Bronchial epithelial cell (primary cell): ENCODE data around the gene GIT2. TPM values are rescaled to one million over a fixed set of nuclear protein-coding genes. Genes with fewer than 3 reads are reported as not detected.

ENCODE experiments used
- DNase-seq: peaks from one replicate; pipeline ENCODE4 v3.0.0-alpha.2; 2010; ENCODE audit warnings: low read depth
- FAIRE-seq: peaks from 2 replicates; lab custom pipeline; 2011; peaks lifted over from hg19 to GRCh38; lab: Jason Lieb, UNC
- H3K27me3 ChIP-seq: 2 replicates; pipeline ENCODE4 v1.5.1; 2011; ENCODE audit warnings: low read length; ENCODE audit not compliant: control insufficient read depth, insufficient read depth
- H3K36me3 ChIP-seq: 2 replicates; pipeline ENCODE4 v1.5.1; 2011; ENCODE audit warnings: low read length; ENCODE audit not compliant: control insufficient read depth, insufficient read depth
- H3K4me3 ChIP-seq: 2 replicates; pipeline ENCODE4 v1.5.1; 2011; ENCODE audit warnings: mild to moderate bottlenecking, low read depth, low read length, control low read depth
- total RNA-seq: library from RNA; depleted of rRNA; stranded (reverse); fragments of >200 nt; gene quantifications from 2 replicates; pipeline ENCODE4 v1.2.1, GENCODE V29; 2014
- TF ChIP-seq, protein P1 (sequence below): IDR thresholded peaks from 2 replicates; pipeline ENCODE4 v1.5.1; 2011; ENCODE audit warnings: mild to moderate bottlenecking, moderate library complexity, low read length, control low read depth, inconsistent platforms; ENCODE audit not compliant: insufficient read depth, severe bottlenecking

Gene GIT2
- total RNA-seq, 1 donor from 2014 or later, result 22.4 TPM

DNA sequence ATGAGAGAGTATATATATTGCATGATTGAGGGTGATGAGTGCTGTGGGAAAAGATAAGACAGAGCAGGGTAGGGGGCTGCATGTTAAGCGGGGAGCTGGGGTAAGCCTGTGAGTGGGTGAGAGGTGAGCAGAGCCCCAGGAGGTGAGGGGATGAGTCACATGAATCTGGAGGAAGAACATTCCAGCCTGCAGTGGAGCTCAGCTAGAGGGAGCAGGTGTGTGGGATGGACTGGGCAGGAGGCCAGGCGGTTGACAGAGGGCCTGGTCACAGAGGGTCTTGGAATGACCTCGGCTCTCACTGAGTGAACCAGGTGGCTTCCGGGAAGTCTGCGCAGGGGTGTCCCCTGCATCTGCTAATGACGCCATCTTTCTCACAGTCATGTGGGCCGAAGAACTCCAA lies 44.4 kb downstream of the GIT2 start:
- peaks cover 12% of the 10 kb centered on the region for H3K36me3 ChIP-seq
- DNase-seq, result peak; percentile 66
- H3K4me3 ChIP-seq, result no peak overlapping the region
- TF ChIP-seq, protein P1, sequence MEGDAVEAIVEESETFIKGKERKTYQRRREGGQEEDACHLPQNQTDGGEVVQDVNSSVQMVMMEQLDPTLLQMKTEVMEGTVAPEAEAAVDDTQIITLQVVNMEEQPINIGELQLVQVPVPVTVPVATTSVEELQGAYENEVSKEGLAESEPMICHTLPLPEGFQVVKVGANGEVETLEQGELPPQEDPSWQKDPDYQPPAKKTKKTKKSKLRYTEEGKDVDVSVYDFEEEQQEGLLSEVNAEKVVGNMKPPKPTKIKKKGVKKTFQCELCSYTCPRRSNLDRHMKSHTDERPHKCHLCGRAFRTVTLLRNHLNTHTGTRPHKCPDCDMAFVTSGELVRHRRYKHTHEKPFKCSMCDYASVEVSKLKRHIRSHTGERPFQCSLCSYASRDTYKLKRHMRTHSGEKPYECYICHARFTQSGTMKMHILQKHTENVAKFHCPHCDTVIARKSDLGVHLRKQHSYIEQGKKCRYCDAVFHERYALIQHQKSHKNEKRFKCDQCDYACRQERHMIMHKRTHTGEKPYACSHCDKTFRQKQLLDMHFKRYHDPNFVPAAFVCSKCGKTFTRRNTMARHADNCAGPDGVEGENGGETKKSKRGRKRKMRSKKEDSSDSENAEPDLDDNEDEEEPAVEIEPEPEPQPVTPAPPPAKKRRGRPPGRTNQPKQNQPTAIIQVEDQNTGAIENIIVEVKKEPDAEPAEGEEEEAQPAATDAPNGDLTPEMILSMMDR, result peak; percentile 5
- FAIRE-seq, result no peak
- H3K27me3 ChIP-seq, result no peaks in the 10 kb centered on the region

DNA sequence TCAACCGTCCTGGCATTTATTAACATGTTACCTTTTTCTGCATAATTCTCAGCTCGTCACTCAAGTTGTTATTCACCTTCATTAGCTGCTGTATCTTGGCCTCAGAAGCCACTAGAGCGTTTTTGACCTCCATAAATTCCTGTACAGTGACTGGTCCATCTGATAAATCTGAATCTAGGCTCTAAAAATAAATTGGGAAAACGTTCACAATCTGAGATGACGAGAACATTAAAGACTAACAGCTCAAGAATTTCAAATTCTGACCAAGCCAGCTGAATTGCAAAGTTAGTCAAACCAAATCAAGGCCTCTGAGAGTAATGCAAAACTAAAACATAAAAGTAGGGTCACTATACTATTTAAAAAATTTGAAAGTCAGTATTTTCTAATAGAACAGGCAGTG lies 45.0 kb downstream of the GIT2 start:
- DNase-seq (no peak), FAIRE-seq (no peak)
- Histone ChIP-seq H3K36me3 (peaks cover 12% of the 10 kb centered on the region), H3K27me3 (no peaks in the 10 kb centered on the region), H3K4me3 (no peak overlapping the region)
- TF ChIP-seq, protein P1, result no peak

DNA sequence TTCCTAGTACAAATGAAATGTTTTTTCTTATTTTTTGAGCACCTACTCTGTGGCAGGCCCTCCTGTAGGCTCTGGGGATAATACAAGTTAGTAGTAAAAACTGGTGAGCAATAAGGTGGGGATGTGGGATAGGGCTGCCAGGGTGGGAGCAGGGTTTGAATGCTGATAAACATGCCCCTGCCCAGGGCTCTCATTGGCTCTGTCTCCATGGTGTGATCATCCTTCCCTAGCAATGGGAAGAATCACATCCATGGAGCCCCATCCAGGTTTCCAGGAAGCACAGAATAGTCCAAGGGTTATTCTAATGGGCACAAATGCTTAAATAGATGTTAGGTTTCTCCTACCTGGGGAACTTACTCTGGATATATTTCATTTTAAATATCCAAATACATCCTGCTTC lies 45.5 kb downstream of the GIT2 start:
- no peak for FAIRE-seq
- H3K27me3 ChIP-seq, result no peaks in the 10 kb centered on the region
- H3K36me3 ChIP-seq, result peaks cover 12% of the 10 kb centered on the region
- TF ChIP-seq, protein P1, result no peak
- H3K4me3 ChIP-seq, result no peak overlapping the region
- no peak for DNase-seq

DNA sequence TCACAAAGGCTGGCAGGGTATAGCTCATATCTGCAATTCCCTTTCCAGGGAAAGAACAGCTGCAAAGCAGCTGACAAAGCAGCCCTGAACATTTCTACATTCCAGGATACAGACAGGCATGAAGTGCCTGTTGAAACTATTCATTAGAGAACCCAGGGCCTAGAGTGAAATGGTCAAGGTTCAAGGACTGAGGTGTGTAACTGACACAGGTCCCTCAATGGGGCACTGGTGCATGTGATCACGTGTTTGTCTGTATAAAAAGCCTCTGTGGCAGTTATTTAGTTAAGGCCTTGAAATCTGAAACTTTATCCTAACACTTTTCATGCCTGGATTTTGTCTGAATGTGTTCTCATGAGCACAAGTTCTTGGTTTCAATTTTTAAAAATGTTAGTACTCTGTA lies 47.1 kb downstream of the GIT2 start:
- Histone ChIP-seq H3K4me3 (no peak overlapping the region), H3K36me3 (peaks cover 12% of the 10 kb centered on the region), H3K27me3 (no peaks in the 10 kb centered on the region)
- DNase-seq, result no peak
- no peak for FAIRE-seq
- TF ChIP-seq, protein P1, result no peak

DNA sequence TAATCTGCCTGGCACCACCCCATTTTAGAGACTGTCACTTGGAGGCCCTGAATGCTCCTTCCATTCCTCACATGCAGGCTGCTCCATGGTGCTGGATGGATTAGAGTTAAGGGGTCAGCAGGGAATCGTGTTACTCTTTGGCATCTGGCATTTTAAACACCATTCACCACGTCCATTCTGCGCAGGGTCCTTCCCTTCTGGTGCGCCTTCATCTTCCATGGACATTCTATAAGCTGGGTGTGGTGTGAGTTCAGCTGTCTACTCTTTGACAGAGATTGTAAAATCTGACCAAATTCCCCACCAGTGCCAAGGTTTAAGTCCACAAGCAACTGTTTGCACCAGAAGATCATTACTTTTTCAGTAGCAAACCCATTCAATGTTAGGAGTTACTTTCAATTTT lies 47.8 kb downstream of the GIT2 start:
- DNase-seq (no peak), FAIRE-seq (no peak)
- H3K4me3 ChIP-seq, result no peak overlapping the region
- no peaks in the 10 kb centered on the region for H3K27me3 ChIP-seq
- TF ChIP-seq, protein P1, result no peak
- H3K36me3 ChIP-seq, result peaks cover 12% of the 10 kb centered on the region

DNA sequence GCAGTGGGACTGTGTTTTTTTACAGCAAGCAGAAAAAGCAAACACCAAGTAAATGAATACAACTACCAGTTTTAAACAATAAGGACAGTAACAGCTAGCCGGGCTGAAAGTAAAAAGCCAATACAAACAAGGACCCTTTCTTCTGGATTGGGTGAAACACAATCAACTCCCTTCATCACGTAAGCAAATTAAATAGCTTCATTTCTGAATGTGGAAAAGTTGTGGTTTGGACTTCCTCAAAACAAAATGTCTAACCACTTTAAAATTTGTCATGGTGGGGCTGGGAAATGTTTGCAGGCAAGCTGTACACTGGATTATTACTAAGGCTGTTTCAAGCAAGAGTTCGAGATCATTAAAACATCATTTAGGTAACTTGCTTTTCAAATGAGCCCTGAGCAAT lies 48.6 kb downstream of the GIT2 start:
- TF ChIP-seq, protein P1, result no peak
- H3K36me3 ChIP-seq, result peaks cover 7% of the 10 kb centered on the region
- H3K4me3 ChIP-seq, result no peak overlapping the region
- no peaks in the 10 kb centered on the region for H3K27me3 ChIP-seq
- FAIRE-seq (no peak), DNase-seq (no peak)
